Fibroblast of mammary gland (primary cell): ENCODE results near the gene EIF4H.
"Not testable (repeated sequence)": the region's sequence is repeated elsewhere in the genome, so short reads cannot be mapped to it uniquely, and the experiment has no call there.

ENCODE experiments used
- DNase-seq: peaks from one replicate; pipeline ENCODE4 v3.0.0-alpha.2; 2010; ENCODE audit warnings: low read depth
- H3K4me3 ChIP-seq: 2 replicates; pipeline ENCODE4 v1.5.1; 2011; ENCODE audit warnings: low read depth, mild to moderate bottlenecking, low read length, moderate library complexity; ENCODE audit not compliant: control insufficient read depth
- TF ChIP-seq, protein P1 (sequence below): conservative IDR thresholded peaks from 2 replicates; pipeline ENCODE4 v1.5.1; 2011; ENCODE audit warnings: low read depth, low read length, inconsistent platforms; ENCODE audit not compliant: control insufficient read depth, insufficient read depth

EIF4H gene

DNA sequence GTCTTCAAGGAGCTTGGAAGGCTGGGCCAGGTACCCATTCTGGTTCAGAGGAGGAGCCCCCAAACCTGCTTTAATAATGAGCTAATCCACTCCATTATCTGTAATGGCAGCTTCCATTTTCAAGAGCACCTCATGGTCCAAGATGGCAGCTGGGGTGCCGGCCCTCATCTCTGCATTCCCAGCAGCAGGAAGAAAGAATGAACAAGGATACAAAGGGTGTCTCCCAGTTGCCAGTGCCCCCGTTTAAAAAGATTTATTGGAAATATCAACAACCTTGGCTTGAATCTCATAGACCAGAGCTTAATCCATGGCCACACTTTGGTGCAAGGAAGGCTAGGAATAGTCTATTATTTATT lies 44.2 kb downstream of the EIF4H start:
- DNase-seq, result no peak
- no peak overlapping the region for H3K4me3 ChIP-seq
- TF ChIP-seq, protein P1, sequence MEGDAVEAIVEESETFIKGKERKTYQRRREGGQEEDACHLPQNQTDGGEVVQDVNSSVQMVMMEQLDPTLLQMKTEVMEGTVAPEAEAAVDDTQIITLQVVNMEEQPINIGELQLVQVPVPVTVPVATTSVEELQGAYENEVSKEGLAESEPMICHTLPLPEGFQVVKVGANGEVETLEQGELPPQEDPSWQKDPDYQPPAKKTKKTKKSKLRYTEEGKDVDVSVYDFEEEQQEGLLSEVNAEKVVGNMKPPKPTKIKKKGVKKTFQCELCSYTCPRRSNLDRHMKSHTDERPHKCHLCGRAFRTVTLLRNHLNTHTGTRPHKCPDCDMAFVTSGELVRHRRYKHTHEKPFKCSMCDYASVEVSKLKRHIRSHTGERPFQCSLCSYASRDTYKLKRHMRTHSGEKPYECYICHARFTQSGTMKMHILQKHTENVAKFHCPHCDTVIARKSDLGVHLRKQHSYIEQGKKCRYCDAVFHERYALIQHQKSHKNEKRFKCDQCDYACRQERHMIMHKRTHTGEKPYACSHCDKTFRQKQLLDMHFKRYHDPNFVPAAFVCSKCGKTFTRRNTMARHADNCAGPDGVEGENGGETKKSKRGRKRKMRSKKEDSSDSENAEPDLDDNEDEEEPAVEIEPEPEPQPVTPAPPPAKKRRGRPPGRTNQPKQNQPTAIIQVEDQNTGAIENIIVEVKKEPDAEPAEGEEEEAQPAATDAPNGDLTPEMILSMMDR, result no peak

DNA sequence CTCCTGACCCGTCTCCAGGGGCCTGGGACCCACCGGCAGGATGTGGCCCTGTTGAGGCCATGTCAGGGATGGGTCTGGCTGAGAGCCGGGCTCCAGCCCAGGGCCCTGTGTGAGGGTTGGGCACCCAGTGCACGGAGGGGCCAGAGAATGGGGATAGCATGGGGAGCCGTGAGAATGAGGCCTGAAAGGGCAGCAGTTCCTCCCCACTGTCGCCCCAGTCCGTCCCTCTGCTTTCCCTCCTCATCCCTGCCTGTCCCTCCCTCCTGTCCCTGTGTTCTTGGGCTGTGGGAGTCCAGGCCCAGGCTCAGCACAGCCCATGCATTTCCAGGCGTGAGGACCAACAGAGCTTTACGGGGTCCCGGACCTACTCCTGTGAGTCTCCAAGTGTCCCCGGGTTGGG lies 45.3 kb downstream of the EIF4H start:
- DNase-seq, result no peak
- no peak overlapping the region for H3K4me3 ChIP-seq
- TF ChIP-seq, protein P1, result no peak

DNA sequence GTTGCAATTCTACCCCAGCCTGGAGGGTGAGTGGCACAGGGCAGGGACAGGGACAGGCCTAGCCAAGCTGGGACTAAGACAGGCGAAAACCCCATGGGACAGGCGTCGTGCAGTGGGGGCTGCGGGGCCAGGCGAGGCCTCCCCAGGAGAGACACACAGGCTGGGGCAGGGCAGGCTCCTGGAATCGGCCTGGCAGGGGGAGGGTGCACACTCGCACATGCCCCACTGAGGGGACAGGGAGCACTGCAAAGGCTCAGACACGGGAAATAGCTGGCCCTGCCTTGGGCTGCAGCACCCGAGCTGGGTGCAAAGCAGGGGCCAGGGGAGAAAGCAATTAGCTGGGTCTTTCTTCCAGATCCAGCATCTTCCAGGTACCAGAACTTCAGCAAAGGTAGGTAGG lies 46.1 kb downstream of the EIF4H start:
- DNase-seq, result no peak
- TF ChIP-seq, protein P1, result no peak
- no peak overlapping the region for H3K4me3 ChIP-seq

DNA sequence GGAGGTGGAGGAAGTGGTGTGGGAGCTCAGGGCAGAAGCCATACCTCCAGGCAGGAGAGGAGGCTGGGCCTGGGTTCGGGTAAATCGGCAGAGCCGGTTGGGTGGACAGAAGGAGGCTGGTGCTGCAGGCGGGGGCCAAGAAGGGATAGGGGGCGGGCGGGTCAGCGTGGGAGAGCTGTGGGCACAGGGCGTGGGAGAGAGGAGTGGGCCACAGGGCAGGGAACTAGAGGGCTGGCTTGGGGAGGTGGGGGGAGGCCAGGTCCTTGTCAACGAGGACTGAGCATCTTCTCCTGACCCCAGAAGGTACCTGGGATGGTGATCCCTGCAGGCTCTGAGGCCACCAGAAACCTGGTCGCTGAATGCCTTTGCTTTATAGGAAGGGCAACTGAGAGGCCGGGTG lies 47.6 kb downstream of the EIF4H start:
- no peak overlapping the region for H3K4me3 ChIP-seq
- no peak for DNase-seq

DNA sequence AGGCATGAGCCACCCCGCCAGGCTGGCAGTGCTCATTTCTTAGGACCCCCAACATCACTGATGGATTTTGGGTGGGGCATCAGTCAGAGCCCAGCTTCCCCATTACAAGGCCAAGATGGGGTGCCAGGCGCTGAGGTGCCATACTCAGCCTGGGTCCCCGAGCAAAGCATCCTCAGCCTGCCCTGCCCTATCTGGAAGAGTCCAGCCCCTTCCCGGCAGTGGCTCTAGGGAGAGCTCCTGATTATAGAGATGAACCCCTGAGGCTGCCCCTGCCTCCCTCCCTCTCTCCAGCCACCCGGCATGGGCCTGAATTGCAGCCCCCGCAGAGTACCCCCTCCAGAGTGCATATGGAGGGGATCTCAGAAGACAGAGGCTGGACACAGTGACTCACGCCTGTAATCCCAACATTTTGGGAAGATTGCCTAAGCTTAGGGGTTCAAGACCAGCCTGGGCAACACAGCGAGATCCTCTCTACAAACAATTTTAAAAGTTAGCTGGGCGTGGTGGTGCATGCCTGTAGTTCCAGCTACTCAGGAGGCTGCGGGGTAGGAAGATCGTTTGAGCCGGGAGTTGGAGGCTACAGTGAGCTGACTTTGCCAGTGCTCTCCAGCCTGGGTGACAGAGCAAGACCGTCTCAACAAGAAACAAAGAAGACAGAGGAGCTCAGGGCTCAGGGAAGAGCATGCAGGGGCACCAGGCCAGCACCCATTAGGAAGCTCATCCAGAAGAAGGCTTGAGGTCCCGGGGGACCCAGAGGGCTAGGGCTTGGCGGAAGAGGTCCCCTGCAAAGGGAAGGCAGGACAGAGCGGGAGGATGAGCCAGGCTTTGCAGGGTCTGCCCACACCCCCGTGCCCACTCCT lies 48.9 kb downstream of the EIF4H start:
- TF ChIP-seq, protein P1, result no peak
- DNase-seq, result no peak
- H3K4me3 ChIP-seq, result no peak overlapping the region

More for the DNA sequence above, 47.6 kb downstream of the EIF4H start:
- TF ChIP-seq, protein P1, result no peak

DNA sequence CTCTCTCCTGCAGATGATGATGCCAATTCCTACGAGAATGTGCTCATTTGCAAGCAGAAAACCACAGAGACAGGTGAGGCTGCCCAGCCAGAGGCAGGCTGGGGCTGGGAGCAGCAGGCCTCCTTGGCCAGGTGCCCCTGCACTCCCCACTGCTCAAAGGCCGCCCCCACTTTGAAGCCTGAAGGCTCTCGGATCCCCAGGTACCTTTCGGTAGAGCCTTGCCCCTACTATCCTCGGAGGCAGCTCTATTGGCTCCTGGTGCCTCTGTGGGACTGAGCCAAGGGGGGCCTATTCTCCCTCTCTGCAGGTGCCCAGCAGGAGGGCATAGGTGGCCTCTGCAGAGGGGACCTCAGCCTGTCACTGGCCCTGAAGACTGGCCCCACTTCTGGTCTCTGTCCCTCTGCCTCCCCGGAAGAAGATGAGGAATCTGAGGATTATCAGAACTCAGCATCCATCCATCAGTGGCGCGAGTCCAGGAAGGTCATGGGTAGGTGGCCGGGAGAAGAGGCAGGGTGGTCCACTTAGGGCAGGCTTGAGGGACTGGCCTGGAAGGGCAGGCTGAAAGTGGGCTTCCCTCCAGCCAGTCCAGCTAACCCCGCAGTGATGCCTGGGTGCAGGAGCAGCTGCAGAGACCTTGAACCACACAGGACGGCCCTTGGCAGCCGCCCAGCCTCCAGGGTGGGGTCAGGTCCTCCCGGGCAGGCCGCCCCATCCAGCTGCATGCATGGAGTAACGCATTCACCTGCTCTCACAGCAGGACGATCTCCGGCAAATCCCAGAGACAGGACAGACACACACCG lies 49.8 kb downstream of the EIF4H start:
- DNase-seq, result no peak
- H3K4me3 ChIP-seq, result no peak overlapping the region
- TF ChIP-seq, protein P1, result no peak

DNA sequence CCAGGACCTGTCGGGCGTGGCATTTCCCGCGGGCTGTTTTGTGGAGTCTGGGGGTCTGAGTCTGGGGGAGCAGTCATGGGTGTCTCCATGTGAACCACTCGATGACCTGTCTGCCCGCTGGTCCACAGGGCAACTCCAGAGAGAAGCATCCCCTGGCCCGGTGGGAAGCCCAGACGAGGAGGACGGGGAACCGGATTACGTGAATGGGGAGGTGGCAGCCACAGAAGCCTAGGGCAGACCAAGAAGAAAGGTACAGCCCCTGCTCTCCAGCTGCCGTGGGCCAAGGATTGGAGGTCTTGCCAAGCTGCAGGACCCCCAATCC lies 50.3 kb downstream of the EIF4H start:
- H3K4me3 ChIP-seq, result no peak overlapping the region
- DNase-seq, result no peak
- TF ChIP-seq, protein P1, result no peak

DNA sequence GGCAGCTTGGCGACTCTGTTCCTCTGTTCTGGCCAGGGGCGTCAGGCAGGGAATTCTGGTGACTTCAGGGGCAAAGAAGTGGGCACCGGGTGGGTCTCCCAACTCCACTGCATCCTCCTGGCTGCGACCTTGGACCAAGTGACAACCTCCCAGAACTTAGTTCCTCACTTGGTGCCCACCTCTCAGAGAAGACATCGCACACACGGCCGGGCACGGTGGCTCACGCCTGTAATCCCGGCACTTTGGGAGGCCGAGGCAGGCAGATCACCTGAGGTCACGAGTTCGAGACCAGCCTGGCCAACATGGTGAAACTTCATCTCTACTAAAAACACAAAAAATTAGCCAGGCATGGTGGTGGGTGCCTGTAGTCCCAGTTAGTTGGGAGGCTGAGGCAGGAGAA lies 50.8 kb downstream of the EIF4H start:
- DNase-seq, H3K4me3 ChIP-seq: not testable (repeated sequence)
